ENCODE results near the gene SH3BGRL3. TPM values are rescaled to one million over a fixed set of nuclear protein-coding genes. Genes with fewer than 3 reads are reported as not detected.

The SH3BGRL3 gene
- total RNA-seq, 6 donors from 2014 or later = 39.1 to 271 (median 156) TPM

DNA sequence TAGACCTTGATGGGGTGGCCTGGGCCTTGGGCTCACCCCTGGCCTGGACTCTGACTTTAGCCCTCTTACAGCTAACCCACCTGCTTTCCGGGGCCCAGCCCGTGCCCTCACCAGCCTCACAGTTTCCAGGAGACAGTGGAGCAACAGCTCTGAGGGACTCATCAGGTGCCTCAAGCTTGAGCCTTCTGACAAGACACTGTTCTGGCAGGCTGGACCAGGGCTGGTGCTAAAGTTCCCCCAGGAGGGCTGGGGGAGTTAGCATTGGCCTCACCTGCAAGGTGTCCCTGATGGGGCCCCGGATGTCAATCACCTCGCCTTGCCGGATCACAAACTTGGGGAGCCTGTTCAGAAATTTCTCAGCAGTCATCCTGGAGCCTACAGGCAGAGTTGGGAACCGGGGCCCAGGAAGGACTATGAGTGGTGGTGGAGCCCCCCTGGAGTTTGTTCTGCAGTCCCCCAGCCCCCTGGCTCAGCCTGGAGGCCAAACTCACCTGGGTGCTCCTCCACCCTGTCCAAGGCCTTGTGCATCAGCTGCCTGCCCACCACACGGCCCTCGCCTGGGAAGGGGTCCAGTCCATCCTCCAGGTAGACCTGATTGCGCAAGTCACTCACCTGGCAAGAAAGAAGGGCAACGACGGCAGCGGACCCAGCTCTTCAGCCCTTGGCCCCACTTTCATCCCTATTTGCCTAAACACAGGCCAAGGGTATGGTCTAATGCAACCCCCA, 4.1 kb downstream of the SH3BGRL3 start:
- no peak for ATAC-seq (ENCODE audit: low FRiP score in 2 of 2)
- Histone ChIP-seq H3K4me1 (peaks cover 45 to 93% (median 74%) of the 10 kb centered on the region in 4 donors), H3K9me3 (no peaks in the 10 kb centered on the region), H3K4me3 (no peak overlapping the region), H3K27ac (peak overlapping the region; percentile 53 to 97 (median 70)), H3K27me3 (peaks cover 0 to 4% (median 0%) of the 10 kb centered on the region in 4 donors), H3K36me3 (peaks cover 0 to 15% (median 9%) of the 10 kb centered on the region in 4 donors)
- peak in 1 of 2 donors; percentile 64 for DNase-seq
- TF ChIP-seq POLR2AphosphoS5 (IDR thresholded peaks at IDR 0.05) (no peak), EP300 (IDR thresholded peaks at IDR 0.05) (no peak), POLR2A (IDR thresholded peaks at IDR 0.05) (no peak)
- TF ChIP-seq, protein P1, sequence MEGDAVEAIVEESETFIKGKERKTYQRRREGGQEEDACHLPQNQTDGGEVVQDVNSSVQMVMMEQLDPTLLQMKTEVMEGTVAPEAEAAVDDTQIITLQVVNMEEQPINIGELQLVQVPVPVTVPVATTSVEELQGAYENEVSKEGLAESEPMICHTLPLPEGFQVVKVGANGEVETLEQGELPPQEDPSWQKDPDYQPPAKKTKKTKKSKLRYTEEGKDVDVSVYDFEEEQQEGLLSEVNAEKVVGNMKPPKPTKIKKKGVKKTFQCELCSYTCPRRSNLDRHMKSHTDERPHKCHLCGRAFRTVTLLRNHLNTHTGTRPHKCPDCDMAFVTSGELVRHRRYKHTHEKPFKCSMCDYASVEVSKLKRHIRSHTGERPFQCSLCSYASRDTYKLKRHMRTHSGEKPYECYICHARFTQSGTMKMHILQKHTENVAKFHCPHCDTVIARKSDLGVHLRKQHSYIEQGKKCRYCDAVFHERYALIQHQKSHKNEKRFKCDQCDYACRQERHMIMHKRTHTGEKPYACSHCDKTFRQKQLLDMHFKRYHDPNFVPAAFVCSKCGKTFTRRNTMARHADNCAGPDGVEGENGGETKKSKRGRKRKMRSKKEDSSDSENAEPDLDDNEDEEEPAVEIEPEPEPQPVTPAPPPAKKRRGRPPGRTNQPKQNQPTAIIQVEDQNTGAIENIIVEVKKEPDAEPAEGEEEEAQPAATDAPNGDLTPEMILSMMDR (IDR thresholded peaks at IDR 0.05) = no peak
- WGBS, 2 donors = 77 to 95% methylated on average over 11 of the region's 12 CpGs

DNA sequence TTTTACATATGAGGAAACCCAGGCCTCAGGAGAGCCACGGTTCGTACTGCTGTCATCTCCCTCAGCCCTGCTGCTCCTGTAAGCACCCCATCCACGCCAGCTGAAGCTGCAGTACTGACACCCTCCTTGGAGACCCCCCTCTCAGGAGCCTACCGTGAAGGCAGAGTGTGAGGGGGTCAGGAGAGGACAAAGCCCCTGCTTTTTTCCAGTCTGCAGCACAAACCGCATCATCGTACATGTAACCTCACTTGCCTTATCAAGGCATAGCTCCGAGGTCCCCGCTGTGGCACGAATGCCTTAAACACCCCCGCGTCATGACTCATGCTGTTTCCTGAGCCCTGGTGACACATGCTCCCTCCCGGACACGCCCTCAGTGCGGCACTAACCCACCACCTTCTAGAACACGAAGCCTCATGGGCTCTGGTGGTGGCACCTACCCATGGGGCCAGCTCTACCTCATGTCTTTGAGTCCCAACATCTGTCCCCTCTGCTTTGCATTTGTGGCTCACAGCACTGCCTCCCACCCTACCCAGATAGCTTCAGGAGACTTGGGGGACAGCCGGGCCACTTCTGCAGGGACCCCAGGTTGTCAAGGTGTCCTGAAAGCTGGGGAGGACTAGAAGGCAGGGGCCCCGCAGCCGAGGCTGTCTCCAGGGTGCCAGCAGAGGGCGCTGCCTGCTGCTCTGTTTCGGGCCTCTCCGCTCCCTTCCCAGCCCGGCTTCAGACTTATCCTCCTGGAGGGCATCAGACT, 4.9 kb downstream of the SH3BGRL3 start:
- Histone ChIP-seq H3K9me3 (no peaks in the 10 kb centered on the region), H3K4me1 (peaks cover 39 to 95% (median 76%) of the 10 kb centered on the region in 4 donors), H3K27me3 (peaks cover 0 to 4% (median 0%) of the 10 kb centered on the region in 4 donors), H3K4me3 (no peak overlapping the region), H3K36me3 (peaks cover 0 to 15% (median 9%) of the 10 kb centered on the region in 4 donors), H3K27ac (peak overlapping the region; percentile 53 to 97 (median 70))
- TF ChIP-seq EP300 (IDR thresholded peaks at IDR 0.05) = peak in 2 of 4 donors; percentile 24 to 42
- no peak for TF ChIP-seq POLR2A (IDR thresholded peaks at IDR 0.05)
- TF ChIP-seq, protein P1 (IDR thresholded peaks at IDR 0.05) = peak; percentile 55 to 73 (median 68)
- TF ChIP-seq POLR2AphosphoS5 (IDR thresholded peaks at IDR 0.05) = peak; percentile 57 to 64
- ATAC-seq (ENCODE audit: low FRiP score in 2 of 2) (peak; percentile 31 to 45), DNase-seq (peak; percentile 87)
- WGBS, 2 donors = 39 to 51% methylated on average over 13 to 22 of the region's 22 CpGs

DNA sequence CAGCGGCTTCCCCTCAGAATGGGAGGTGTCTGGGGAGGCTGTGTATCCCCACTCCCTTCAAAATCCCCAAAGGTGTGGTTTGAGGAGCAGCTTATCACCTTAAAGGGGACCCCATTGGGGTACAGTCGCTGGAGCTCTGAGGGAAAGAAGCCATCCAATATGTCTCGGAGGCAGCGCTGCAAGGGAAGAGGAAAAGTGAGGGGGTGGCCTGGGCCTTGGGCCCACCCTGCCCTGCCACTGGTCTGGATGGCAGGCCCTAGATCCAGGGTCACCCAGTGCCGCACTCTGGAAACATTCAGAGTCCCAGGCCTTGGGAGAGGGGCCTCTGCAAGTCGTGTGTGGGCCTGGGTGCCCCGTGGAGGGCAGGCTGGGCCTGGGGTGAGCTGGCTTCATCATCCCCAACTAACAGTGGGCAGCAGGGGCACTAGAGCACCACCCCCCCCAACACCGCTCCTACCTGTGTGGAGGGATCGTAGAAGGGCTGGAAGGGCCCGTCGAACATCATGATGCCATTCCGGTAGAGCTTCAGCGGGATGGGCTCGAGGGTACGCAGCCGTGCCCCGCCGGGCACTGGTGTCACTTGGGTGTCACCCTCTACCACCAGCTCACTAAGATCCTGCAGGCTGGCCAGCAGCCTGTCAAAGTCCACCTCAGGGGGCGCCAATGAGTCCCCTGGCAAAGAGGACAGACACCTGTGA, 5.6 kb downstream of the SH3BGRL3 start:
- H3K4me1 ChIP-seq = peaks cover 39 to 98% (median 80%) of the 10 kb centered on the region in 4 donors
- H3K27ac ChIP-seq = peak overlapping the region; percentile 17 to 97 (median 78)
- peak in 1 of 2 donors; percentile 59 for DNase-seq
- 85 to 87% methylated on average over 8 to 19 of the region's 19 CpGs for WGBS, 2 donors
- H3K9me3 ChIP-seq = no peaks in the 10 kb centered on the region
- H3K36me3 ChIP-seq = peaks cover 0 to 15% (median 9%) of the 10 kb centered on the region in 4 donors
- no peak for TF ChIP-seq POLR2A (IDR thresholded peaks at IDR 0.05)
- TF ChIP-seq, protein P1 (IDR thresholded peaks at IDR 0.05) = peak in 2 of 6 experiments; percentile 1 to 17
- H3K4me3 ChIP-seq = no peak overlapping the region
- no peak for ATAC-seq (ENCODE audit: low FRiP score in 2 of 2)
- H3K27me3 ChIP-seq = no peaks in the 10 kb centered on the region

DNA sequence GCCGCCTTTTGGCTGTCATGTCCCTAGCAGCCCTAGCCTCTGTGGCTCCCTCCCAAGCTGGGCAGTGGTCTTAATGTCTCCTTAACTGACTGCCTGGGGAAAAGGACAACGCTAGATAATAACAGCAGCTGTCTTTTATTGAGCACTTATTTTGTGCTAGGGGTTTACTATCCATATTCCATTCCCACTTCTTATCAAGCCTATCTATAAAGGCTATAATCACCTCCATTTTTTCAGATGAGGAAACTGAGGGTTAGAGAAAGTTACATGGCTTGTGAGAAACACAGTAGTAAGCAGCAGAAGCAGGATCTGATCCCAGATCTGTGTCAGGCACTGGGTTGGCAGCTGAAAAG, 6.2 kb downstream of the SH3BGRL3 start:
- TF ChIP-seq, protein P1 (IDR thresholded peaks at IDR 0.05) = no peak
- TF ChIP-seq EP300 (IDR thresholded peaks at IDR 0.05) (no peak), POLR2A (IDR thresholded peaks at IDR 0.05) (no peak)
- no peaks in the 10 kb centered on the region for H3K27me3 ChIP-seq
- peaks cover 34 to 98% (median 78%) of the 10 kb centered on the region in 4 donors for H3K4me1 ChIP-seq
- H3K36me3 ChIP-seq = peaks cover 0 to 15% (median 9%) of the 10 kb centered on the region in 4 donors
- peak overlapping the region; percentile 17 to 97 (median 78) for H3K27ac ChIP-seq
- DNase-seq = no peak
- no peak for ATAC-seq (ENCODE audit: low FRiP score in 2 of 2)
- 80 to 85% methylated on average over 1 to 2 of the region's 2 CpGs for WGBS, 2 donors
- no peak overlapping the region for H3K4me3 ChIP-seq
- H3K9me3 ChIP-seq = no peaks in the 10 kb centered on the region
